HepG2 (cell line): Measurements from ENCODE around the gene PCNT. TPM values are rescaled to one million over a fixed set of nuclear protein-coding genes. Genes with fewer than 3 reads are reported as not detected.

Source experiments
- CSRNP2 ChIP-seq: sonication (generic); formaldehyde crosslinking; conservative IDR thresholded peaks from 2 replicates; pipeline ENCODE4 v1.8.0; 2022; ENCODE audit warnings: low read depth, missing genetic modification reagents
- FOXA1 ChIP-seq, 2 experiments: fragments of 450-650 bp in 1 of 2; sonication (generic) in 1 of 2; formaldehyde crosslinking in 1 of 2; IDR thresholded peaks; 2 replicates each; pipeline versions ENCODE4 v1.4.0 to v1.6.1; 2016 to 2020; ENCODE audit warnings: missing genetic modification reagents in 1 of 2
- FOXK2 ChIP-seq: fragments of 450-650 bp; IDR thresholded peaks from 2 replicates; pipeline ENCODE4 v1.6.1; 2016
- GZF1 ChIP-seq: sonication (generic); formaldehyde crosslinking; IDR thresholded peaks from 2 replicates; pipeline ENCODE4 v1.5.1; 2020; ENCODE audit warnings: mild to moderate bottlenecking, missing genetic modification reagents
- HDAC1 ChIP-seq: sonication (generic); formaldehyde crosslinking; IDR thresholded peaks from 2 replicates; pipeline ENCODE4 v1.5.1; 2020; ENCODE audit warnings: mild to moderate bottlenecking, missing genetic modification reagents
- HNF1B ChIP-seq: sonication (generic); formaldehyde crosslinking; IDR thresholded peaks from 2 replicates; pipeline ENCODE4 v1.5.1; 2020; ENCODE audit warnings: mild to moderate bottlenecking, moderate library complexity, missing genetic modification reagents
- JUND ChIP-seq: sonication (generic); formaldehyde crosslinking; IDR thresholded peaks from 2 replicates; pipeline ENCODE4 v1.8.0; 2022; ENCODE audit warnings: mild to moderate bottlenecking, missing genetic modification reagents
- LCORL ChIP-seq, 2 experiments: fragments of 450-650 bp in 1 of 2; sonication (generic) in 1 of 2; formaldehyde crosslinking in 1 of 2; IDR thresholded peaks; 2 replicates each; pipeline versions ENCODE4 v1.5.0 to v1.6.1; 2017 to 2020; ENCODE audit warnings: antibody characterized with exemption in 1 of 2, missing genetic modification reagents in 1 of 2
- MEIS1 ChIP-seq: sonication (generic); formaldehyde crosslinking; IDR thresholded peaks from 2 replicates; pipeline ENCODE4 v1.9.0; 2021; ENCODE audit warnings: mild to moderate bottlenecking, missing genetic modification reagents, moderate library complexity, borderline replicate concordance
- MXD3 ChIP-seq: IDR thresholded peaks from 2 replicates; pipeline ENCODE4 v1.6.1; 2016; ENCODE audit warnings: mild to moderate bottlenecking, missing biosample characterization, missing genetic modification reagents
- NFIB ChIP-seq: sonication (generic); formaldehyde crosslinking; IDR thresholded peaks from 2 replicates; pipeline ENCODE4 v1.9.0; 2021; ENCODE audit warnings: missing genetic modification reagents, mild to moderate bottlenecking, borderline replicate concordance
- NONO ChIP-seq, 2 experiments: fragments of 450-650 bp in 1 of 2; sonication (generic) in 1 of 2; formaldehyde crosslinking in 1 of 2; IDR thresholded peaks in 1 of 2; conservative IDR thresholded peaks in 1 of 2; 2 replicates each; pipeline versions ENCODE4 v1.6.1 to v1.8.0; 2017 to 2022; ENCODE audit warnings: mild to moderate bottlenecking in 1 of 2, missing genetic modification reagents in 1 of 2, moderate library complexity in 1 of 2
- NR3C1 ChIP-seq: sonication (generic); formaldehyde crosslinking; IDR thresholded peaks from 2 replicates; pipeline ENCODE4 v1.4.0; 2020; ENCODE audit warnings: missing genetic modification reagents
- RBM39 ChIP-seq: fragments of 200-400 bp; formaldehyde crosslinking; IDR thresholded peaks from one replicate; pipeline ENCODE4 v1.6.1; 2018; ENCODE audit warnings: antibody characterized with exemption, mild to moderate bottlenecking, low read depth, low read length; ENCODE audit not compliant: poor library complexity, severe bottlenecking
- SMC3 ChIP-seq: IDR thresholded peaks from 2 replicates; pipeline ENCODE4 v1.6.1; 2011; ENCODE audit warnings: low read length, improper control_type of control experiment
- SNRNP70 ChIP-seq: fragments of 200-400 bp; formaldehyde crosslinking; IDR thresholded peaks from 2 replicates; pipeline ENCODE4 v1.6.1; 2017; ENCODE audit warnings: mild to moderate bottlenecking, low read depth, low read length, moderate library complexity
- SOX13 ChIP-seq, 3 experiments: fragments of 450-650 bp in 1 of 3; sonication (generic) in 1 of 3; formaldehyde crosslinking in 1 of 3; IDR thresholded peaks in 2 of 3; conservative IDR thresholded peaks in 1 of 3; 2 replicates each; pipeline versions ENCODE4 v1.5.0 to v1.6.1; 2016 to 2020; ENCODE audit warnings: antibody characterized with exemption in 1 of 3, mild to moderate bottlenecking in 1 of 3, missing compliant biosample characterization in 1 of 3, missing genetic modification reagents in 1 of 3, moderate library complexity in 1 of 3
- SOX6 ChIP-seq, 2 experiments: fragments of 450-650 bp in 1 of 2; sonication (generic) in 1 of 2; formaldehyde crosslinking in 1 of 2; IDR thresholded peaks; 2 replicates each; pipeline versions ENCODE4 v1.4.0 to v1.6.1; 2017 to 2020; ENCODE audit warnings: antibody characterized with exemption in 1 of 2, mild to moderate bottlenecking in 1 of 2, missing genetic modification reagents in 1 of 2
- ZBTB33 ChIP-seq: sonication (generic); formaldehyde crosslinking; IDR thresholded peaks from 2 replicates; pipeline ENCODE4 v1.4.0; 2020; ENCODE audit warnings: missing genetic modification reagents
- ZEB1 ChIP-seq: IDR thresholded peaks from 2 replicates; pipeline ENCODE4 v1.6.1; 2012; ENCODE audit warnings: mild to moderate bottlenecking, low read depth, inconsistent platforms; ENCODE audit not compliant: insufficient replicate concordance
- ZNF446 ChIP-seq: sonication (generic); formaldehyde crosslinking; IDR thresholded peaks from 2 replicates; pipeline ENCODE4 v1.5.0; 2020; ENCODE audit warnings: mild to moderate bottlenecking, missing genetic modification reagents
- ZNF7 ChIP-seq: IDR thresholded peaks from 2 replicates; pipeline ENCODE4 v1.6.1; 2016; ENCODE audit warnings: missing biosample characterization, missing genetic modification reagents
- polyA plus RNA-seq, 8 experiments: library from polyadenylated mRNA; depleted of rRNA in 3 of 8; stranded (reverse) in 7 of 8; unstranded in 1 of 8; fragments of >200 nt; fragmentation: Illumina TruSeq in 4 of 8; extraction: Trizol in 4 of 8; gene quantifications; 2 replicates each; pipeline versions ENCODE4 v1.2.1 to v1.2.3, GENCODE V29; 2011 to 2016; ENCODE audit warnings: low read depth in 4 of 8, missing spikeins in 1 of 8, mixed read lengths in 1 of 8; ENCODE audit not compliant: insufficient read depth in 1 of 8
- total RNA-seq, 5 experiments: library from RNA; depleted of rRNA; stranded (reverse); fragments of >200 nt; fragmentation: Illumina TruSeq; extraction: Trizol; gene quantifications; 2 replicates each; pipeline ENCODE4 v1.2.3, GENCODE V29; 2016; ENCODE audit warnings: low read depth in 1 of 5

Gene PCNT
- total and polyA plus RNA-seq, 2 of the 13 experiments (the other 11 are each of a cell fraction or from before 2014, with no cell fraction given): 5.6 to 12.4 TPM

GRCh38 chr21:46326110-46326703 is 2.3 kb downstream of the PCNT start (continued):
- no peak for TF ChIP-seq NFIB
- TF ChIP-seq LCORL (IDR thresholded peaks at IDR 0.05): no peak
- 0 out of 2 replicates have a peak, but pooled peaks have one; percentile 13 for TF ChIP-seq LCORL (CRISPR knock-in tag; IDR thresholded peaks at IDR 0.05)
- TF ChIP-seq FOXA1 (IDR thresholded peaks at IDR 0.05): no peak
- peak; percentile 41 for TF ChIP-seq FOXA1 (CRISPR knock-in tag; IDR thresholded peaks at IDR 0.05)
- TF ChIP-seq NR3C1 (CRISPR knock-in tag): no peak
- 0 out of 2 replicates have a peak, but pooled peaks have one; percentile 56 for TF ChIP-seq HNF1B (CRISPR knock-in tag)
- no peak for TF ChIP-seq RBM39
- TF ChIP-seq MXD3 (CRISPR knock-in tag): no peak
- no peak for TF ChIP-seq SOX13 (IDR thresholded peaks at IDR 0.05)
- no peak for TF ChIP-seq SOX13 (CRISPR knock-in tag; conservative IDR thresholded peaks at IDR 0.05 in 1 of 2, IDR thresholded peaks at IDR 0.05 in 1 of 2)
- no peak for TF ChIP-seq SOX6 (IDR thresholded peaks at IDR 0.05)
- TF ChIP-seq SOX6 (CRISPR knock-in tag; IDR thresholded peaks at IDR 0.05): peak; percentile 15; the same call in 1 of the 2 replicates
- peak; percentile 56; the same call in 1 of the 2 replicates for TF ChIP-seq ZBTB33 (CRISPR knock-in tag)
- TF ChIP-seq GZF1 (CRISPR knock-in tag): no peak
- peak; percentile 77; the same call in 1 of the 2 replicates for TF ChIP-seq ZNF7
- TF ChIP-seq FOXK2: no peak
- TF ChIP-seq SNRNP70: no peak
- no peak for TF ChIP-seq MEIS1 (CRISPR knock-in tag)
- peak; percentile 18; the same call in 1 of the 2 replicates for TF ChIP-seq SMC3
- TF ChIP-seq ZEB1: peak; percentile 95
- peak; percentile 35 for TF ChIP-seq HDAC1 (CRISPR knock-in tag)
- no peak for TF ChIP-seq JUND (CRISPR knock-in tag)
- TF ChIP-seq NONO (IDR thresholded peaks at IDR 0.05): no peak
- TF ChIP-seq NONO (CRISPR knock-in tag; conservative IDR thresholded peaks at IDR 0.05): 0 out of 2 replicates have a peak, but pooled peaks have one; percentile 33
- no peak for TF ChIP-seq ZNF446
- no peak for TF ChIP-seq CSRNP2 (CRISPR knock-in tag)
